ENCODE results near the gene EXOC2. TPM values are rescaled to one million over a fixed set of nuclear protein-coding genes. Genes with fewer than 3 reads are reported as not detected.

The EXOC2 gene
- total and polyA plus RNA-seq, 2 of the 13 experiments (the other 11 are each of a cell fraction or from before 2014, with no cell fraction given) = 12.6 to 22.9 TPM

- peak; percentile 95 for TF ChIP-seq PHF20 (CRISPR knock-in tag; IDR thresholded peaks at IDR 0.05)
- peak; percentile 91 for TF ChIP-seq YY1 (IDR thresholded peaks at IDR 0.05; ENCODE audit: insufficient read depth, insufficient replicate concordance, low read depth, low read length)
- TF ChIP-seq ZNF17 (CRISPR knock-in tag; IDR thresholded peaks at IDR 0.05) = no peak
- no peak for TF ChIP-seq JARID2 (CRISPR knock-in tag; IDR thresholded peaks at IDR 0.05; ENCODE audit: insufficient replicate concordance)
- TF ChIP-seq, protein P1, sequence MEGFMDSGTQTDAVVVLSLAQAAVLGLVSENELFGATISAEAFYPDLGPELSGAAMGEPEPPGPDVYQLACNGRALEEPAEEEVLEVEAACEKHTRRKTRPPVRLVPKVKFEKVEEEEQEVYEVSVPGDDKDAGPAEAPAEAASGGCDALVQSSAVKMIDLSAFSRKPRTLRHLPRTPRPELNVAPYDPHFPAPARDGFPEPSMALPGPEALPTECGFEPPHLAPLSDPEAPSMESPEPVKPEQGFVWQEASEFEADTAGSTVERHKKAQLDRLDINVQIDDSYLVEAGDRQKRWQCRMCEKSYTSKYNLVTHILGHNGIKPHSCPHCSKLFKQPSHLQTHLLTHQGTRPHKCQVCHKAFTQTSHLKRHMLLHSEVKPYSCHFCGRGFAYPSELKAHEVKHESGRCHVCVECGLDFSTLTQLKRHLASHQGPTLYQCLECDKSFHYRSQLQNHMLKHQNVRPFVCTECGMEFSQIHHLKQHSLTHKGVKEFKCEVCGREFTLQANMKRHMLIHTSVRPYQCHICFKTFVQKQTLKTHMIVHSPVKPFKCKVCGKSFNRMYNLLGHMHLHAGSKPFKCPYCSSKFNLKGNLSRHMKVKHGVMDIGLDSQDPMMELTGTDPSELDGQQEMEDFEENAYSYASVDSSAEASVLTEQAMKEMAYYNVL (CRISPR knock-in tag; IDR thresholded peaks at IDR 0.05; ENCODE audit: borderline replicate concordance) = peak; percentile 75
- no peak for TF ChIP-seq ZNF484 (CRISPR knock-in tag; IDR thresholded peaks at IDR 0.05; ENCODE audit: borderline replicate concordance, low read depth)
- peak; percentile 92 for TF ChIP-seq RXRA (CRISPR knock-in tag; IDR thresholded peaks at IDR 0.05)
- TF ChIP-seq ZNF776 (CRISPR knock-in tag; IDR thresholded peaks at IDR 0.05) = peak; percentile 98
- no peak for TF ChIP-seq U2AF1 (optimal IDR thresholded peaks at IDR 0.05; ENCODE audit: low read depth, low read length)
- peak; percentile 97 for TF ChIP-seq CBFB (CRISPR knock-in tag; IDR thresholded peaks at IDR 0.05)
- peak; percentile 96 for TF ChIP-seq HBP1 (CRISPR knock-in tag; IDR thresholded peaks at IDR 0.05; ENCODE audit: low read depth)
- TF ChIP-seq, protein P2, sequence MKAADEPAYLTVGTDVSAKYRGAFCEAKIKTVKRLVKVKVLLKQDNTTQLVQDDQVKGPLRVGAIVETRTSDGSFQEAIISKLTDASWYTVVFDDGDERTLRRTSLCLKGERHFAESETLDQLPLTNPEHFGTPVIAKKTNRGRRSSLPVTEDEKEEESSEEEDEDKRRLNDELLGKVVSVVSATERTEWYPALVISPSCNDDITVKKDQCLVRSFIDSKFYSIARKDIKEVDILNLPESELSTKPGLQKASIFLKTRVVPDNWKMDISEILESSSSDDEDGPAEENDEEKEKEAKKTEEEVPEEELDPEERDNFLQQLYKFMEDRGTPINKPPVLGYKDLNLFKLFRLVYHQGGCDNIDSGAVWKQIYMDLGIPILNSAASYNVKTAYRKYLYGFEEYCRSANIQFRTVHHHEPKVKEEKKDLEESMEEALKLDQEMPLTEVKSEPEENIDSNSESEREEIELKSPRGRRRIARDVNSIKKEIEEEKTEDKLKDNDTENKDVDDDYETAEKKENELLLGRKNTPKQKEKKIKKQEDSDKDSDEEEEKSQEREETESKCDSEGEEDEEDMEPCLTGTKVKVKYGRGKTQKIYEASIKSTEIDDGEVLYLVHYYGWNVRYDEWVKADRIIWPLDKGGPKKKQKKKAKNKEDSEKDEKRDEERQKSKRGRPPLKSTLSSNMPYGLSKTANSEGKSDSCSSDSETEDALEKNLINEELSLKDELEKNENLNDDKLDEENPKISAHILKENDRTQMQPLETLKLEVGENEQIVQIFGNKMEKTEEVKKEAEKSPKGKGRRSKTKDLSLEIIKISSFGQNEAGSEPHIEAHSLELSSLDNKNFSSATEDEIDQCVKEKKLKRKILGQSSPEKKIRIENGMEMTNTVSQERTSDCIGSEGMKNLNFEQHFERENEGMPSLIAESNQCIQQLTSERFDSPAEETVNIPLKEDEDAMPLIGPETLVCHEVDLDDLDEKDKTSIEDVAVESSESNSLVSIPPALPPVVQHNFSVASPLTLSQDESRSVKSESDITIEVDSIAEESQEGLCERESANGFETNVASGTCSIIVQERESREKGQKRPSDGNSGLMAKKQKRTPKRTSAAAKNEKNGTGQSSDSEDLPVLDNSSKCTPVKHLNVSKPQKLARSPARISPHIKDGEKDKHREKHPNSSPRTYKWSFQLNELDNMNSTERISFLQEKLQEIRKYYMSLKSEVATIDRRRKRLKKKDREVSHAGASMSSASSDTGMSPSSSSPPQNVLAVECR (CRISPR knock-in tag; IDR thresholded peaks at IDR 0.05; ENCODE audit: borderline replicate concordance) = peak; percentile 98
- no peak for TF ChIP-seq ATAD3A (CRISPR knock-in tag; IDR thresholded peaks at IDR 0.05)
- TF ChIP-seq, protein P3, sequence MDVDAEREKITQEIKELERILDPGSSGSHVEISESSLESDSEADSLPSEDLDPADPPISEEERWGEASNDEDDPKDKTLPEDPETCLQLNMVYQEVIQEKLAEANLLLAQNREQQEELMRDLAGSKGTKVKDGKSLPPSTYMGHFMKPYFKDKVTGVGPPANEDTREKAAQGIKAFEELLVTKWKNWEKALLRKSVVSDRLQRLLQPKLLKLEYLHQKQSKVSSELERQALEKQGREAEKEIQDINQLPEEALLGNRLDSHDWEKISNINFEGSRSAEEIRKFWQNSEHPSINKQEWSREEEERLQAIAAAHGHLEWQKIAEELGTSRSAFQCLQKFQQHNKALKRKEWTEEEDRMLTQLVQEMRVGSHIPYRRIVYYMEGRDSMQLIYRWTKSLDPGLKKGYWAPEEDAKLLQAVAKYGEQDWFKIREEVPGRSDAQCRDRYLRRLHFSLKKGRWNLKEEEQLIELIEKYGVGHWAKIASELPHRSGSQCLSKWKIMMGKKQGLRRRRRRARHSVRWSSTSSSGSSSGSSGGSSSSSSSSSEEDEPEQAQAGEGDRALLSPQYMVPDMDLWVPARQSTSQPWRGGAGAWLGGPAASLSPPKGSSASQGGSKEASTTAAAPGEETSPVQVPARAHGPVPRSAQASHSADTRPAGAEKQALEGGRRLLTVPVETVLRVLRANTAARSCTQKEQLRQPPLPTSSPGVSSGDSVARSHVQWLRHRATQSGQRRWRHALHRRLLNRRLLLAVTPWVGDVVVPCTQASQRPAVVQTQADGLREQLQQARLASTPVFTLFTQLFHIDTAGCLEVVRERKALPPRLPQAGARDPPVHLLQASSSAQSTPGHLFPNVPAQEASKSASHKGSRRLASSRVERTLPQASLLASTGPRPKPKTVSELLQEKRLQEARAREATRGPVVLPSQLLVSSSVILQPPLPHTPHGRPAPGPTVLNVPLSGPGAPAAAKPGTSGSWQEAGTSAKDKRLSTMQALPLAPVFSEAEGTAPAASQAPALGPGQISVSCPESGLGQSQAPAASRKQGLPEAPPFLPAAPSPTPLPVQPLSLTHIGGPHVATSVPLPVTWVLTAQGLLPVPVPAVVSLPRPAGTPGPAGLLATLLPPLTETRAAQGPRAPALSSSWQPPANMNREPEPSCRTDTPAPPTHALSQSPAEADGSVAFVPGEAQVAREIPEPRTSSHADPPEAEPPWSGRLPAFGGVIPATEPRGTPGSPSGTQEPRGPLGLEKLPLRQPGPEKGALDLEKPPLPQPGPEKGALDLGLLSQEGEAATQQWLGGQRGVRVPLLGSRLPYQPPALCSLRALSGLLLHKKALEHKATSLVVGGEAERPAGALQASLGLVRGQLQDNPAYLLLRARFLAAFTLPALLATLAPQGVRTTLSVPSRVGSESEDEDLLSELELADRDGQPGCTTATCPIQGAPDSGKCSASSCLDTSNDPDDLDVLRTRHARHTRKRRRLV (CRISPR knock-in tag; IDR thresholded peaks at IDR 0.05) = no peak
- no peak for TF ChIP-seq NCOA5 (CRISPR knock-in tag; IDR thresholded peaks at IDR 0.05)
- peak; percentile 87 for TF ChIP-seq ZNF446 (CRISPR knock-in tag; IDR thresholded peaks at IDR 0.05)
Observed at GRCh38 chr6:692858-693722, at the start of gene EXOC2 (continued).

All from HepG2 (cell line).